A673 (cell line): ENCODE data around the gene WNT8B. TPM values are rescaled to one million over a fixed set of nuclear protein-coding genes. Genes with fewer than 3 reads are reported as not detected.

ENCODE experiments used
- BruUV-seq: library from RNA; stranded (reverse); fragments of 400-500 nt; replicated peaks from 2 replicates; lab custom pipeline; 2021; lab: Mats Ljungman, UMichigan
- CTCF ChIA-PET: fragments of 300-600 bp; sonication (Branson Sonifier 250); formaldehyde crosslinking; loops from one replicate; lab custom pipeline; 2022; ENCODE audit warnings: antibody characterized with exemption; lab: Charles Lee
- POLR2A ChIA-PET: fragments of 300-600 bp; sonication (Branson Sonifier 250); formaldehyde crosslinking; loops from one replicate; lab custom pipeline; 2022; ENCODE audit warnings: antibody characterized with exemption; ENCODE audit not compliant: low non-redundant PET; lab: Charles Lee
- DNase-seq: peaks from one replicate; pipeline ENCODE4 v3.0.0-alpha.2; 2015; ENCODE audit warnings: low spot score
- H3K27ac ChIP-seq: fragments of 200-600 bp; sonication (generic); 2 replicates; pipeline ENCODE4 v1.5.1; 2016; ENCODE audit warnings: mixed run types, low read depth, mild to moderate bottlenecking, mixed read lengths, antibody characterized with exemption, low read length; ENCODE audit not compliant: poor library complexity, severe bottlenecking
- H3K27me3 ChIP-seq: fragments of 200-600 bp; sonication (generic); replicated peaks from 2 replicates; pipeline ENCODE4 v1.6.1; 2017; ENCODE audit warnings: mixed run types, low read depth, mild to moderate bottlenecking, mixed read lengths, antibody characterized with exemption, low read length; ENCODE audit not compliant: insufficient read depth, poor library complexity
- H3K36me3 ChIP-seq: fragments of 200-600 bp; sonication (generic); 2 replicates; pipeline ENCODE4 v1.6.1; 2016; ENCODE audit warnings: mixed run types, mild to moderate bottlenecking, mixed read lengths, antibody characterized with exemption, low read length; ENCODE audit not compliant: insufficient read depth, poor library complexity, severe bottlenecking
- H3K4me1 ChIP-seq: fragments of 200-600 bp; sonication (generic); 2 replicates; pipeline ENCODE4 v1.6.1; 2017; ENCODE audit warnings: mixed run types, mild to moderate bottlenecking, mixed read lengths, antibody characterized with exemption, low read length; ENCODE audit not compliant: insufficient read depth, poor library complexity, severe bottlenecking
- H3K4me3 ChIP-seq: fragments of 200-600 bp; sonication (generic); 2 replicates; pipeline ENCODE4 v1.5.1; 2016; ENCODE audit warnings: low read depth, mixed run types, mild to moderate bottlenecking, mixed read lengths, low read length; ENCODE audit not compliant: poor library complexity, severe bottlenecking
- H3K9me3 ChIP-seq: fragments of 200-600 bp; sonication (generic); 2 replicates; pipeline ENCODE4 v1.6.1; 2016; ENCODE audit warnings: mixed run types, low read depth, mild to moderate bottlenecking, mixed read lengths, antibody characterized with exemption, low read length; ENCODE audit not compliant: poor library complexity, severe bottlenecking
- EZH2 ChIP-seq: fragments of 200-600 bp; sonication (generic); IDR thresholded peaks from 2 replicates; pipeline ENCODE4 v1.6.1; 2017; ENCODE audit warnings: borderline replicate concordance, low read depth, mild to moderate bottlenecking, mixed read lengths, antibody characterized with exemption, low read length; ENCODE audit not compliant: poor library complexity, severe bottlenecking
- intact Hi-C: fragments of 100-400 bp; cut with micrococcal nuclease; formaldehyde crosslinking; loops from one replicate; pipeline ENCODE4 v1.10.0; 2022; ENCODE audit not compliant: unreplicated experiment
- total RNA-seq: library from RNA; stranded (reverse); gene quantifications from 2 replicates; pipeline ENCODE4 v1.2.3, GENCODE V29; 2021
- TF ChIP-seq, protein P1 (sequence below): fragments of 300-800, 200-600 bp; sonication (generic); conservative IDR thresholded peaks from 2 replicates; pipeline ENCODE4 v1.5.1; 2017; ENCODE audit warnings: low read depth, mild to moderate bottlenecking, antibody characterized with exemption, low read length, moderate library complexity, mixed read lengths

The WNT8B gene
- total RNA-seq, 1 experiment from 2014 or later, result not detected

GRCh38 chr10:100487529-100487928 is 24.7 kb downstream of the WNT8B start:
- BruUV-seq, result no TSS peak
- DNase-seq, result no peak
- H3K4me1 ChIP-seq, result no peaks in the 10 kb centered on the region
- no peaks in the 10 kb centered on the region for H3K9me3 ChIP-seq
- H3K27me3 ChIP-seq, result peaks cover 10% of the 10 kb centered on the region
- H3K4me3 ChIP-seq, result no peak overlapping the region
- H3K36me3 ChIP-seq, result no peaks in the 10 kb centered on the region
- ChIA-PET POLR2A (no interaction called here), CTCF (no interaction called here)
- H3K27ac ChIP-seq, result no peak overlapping the region
- intact Hi-C loops, result no loop called here
- TF ChIP-seq, protein P1, sequence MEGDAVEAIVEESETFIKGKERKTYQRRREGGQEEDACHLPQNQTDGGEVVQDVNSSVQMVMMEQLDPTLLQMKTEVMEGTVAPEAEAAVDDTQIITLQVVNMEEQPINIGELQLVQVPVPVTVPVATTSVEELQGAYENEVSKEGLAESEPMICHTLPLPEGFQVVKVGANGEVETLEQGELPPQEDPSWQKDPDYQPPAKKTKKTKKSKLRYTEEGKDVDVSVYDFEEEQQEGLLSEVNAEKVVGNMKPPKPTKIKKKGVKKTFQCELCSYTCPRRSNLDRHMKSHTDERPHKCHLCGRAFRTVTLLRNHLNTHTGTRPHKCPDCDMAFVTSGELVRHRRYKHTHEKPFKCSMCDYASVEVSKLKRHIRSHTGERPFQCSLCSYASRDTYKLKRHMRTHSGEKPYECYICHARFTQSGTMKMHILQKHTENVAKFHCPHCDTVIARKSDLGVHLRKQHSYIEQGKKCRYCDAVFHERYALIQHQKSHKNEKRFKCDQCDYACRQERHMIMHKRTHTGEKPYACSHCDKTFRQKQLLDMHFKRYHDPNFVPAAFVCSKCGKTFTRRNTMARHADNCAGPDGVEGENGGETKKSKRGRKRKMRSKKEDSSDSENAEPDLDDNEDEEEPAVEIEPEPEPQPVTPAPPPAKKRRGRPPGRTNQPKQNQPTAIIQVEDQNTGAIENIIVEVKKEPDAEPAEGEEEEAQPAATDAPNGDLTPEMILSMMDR, result no peak

DNA sequence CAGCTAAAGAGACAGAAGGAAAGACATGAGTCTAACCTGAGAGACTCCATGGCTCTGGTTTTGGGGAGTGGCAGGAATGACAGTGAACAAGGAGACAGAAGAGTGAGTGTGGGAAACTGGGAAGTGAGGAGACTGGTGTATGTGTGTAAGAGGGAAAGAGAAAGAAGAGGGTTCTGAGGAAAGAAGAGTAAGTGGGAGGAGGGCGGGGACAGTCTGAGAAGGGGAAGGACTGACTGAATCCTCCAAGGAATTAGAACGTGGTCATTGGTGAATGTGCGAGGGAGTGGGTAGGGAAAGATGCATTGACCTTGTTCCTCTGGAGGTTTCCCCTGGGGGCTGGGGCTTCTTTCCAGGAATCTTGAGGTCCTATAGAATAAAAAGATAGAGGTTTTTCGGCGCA is 26.6 kb downstream of the WNT8B start:
- ChIA-PET CTCF (interaction anchor here (1.4 kb wide), 1 partner anchor 29 kb away, joined by 3 read pairs; no protein-coding TSS in a partner anchor), POLR2A (no interaction called here)
- no peak for DNase-seq
- H3K9me3 ChIP-seq, result no peaks in the 10 kb centered on the region
- intact Hi-C loops, result no loop called here
- no peaks in the 10 kb centered on the region for H3K4me1 ChIP-seq
- no TSS peak for BruUV-seq
- no peak overlapping the region for H3K27ac ChIP-seq
- no peak for TF ChIP-seq EZH2
- TF ChIP-seq, protein P1, result no peak
- H3K27me3 ChIP-seq, result no peaks in the 10 kb centered on the region
- no peaks in the 10 kb centered on the region for H3K36me3 ChIP-seq
- no peak overlapping the region for H3K4me3 ChIP-seq

DNA sequence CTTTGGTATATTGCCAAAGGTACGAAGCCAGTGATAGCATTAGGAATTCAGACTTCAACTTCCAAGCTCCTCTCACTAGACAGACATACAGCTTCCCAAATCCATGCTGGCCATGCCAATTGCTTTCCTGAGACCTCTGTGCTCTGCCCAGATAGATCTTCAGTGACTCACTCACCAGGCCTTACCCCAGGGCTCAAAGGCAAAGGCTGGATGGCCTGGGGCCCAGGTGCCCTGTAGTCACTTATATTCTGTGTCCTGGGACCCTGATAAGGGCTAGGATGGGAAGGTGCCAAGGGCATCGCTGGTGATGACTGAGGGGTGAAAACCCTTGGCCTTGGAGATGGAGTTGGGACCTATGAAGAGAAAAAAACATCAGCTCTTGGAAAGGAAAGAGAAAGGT is 27.7 kb downstream of the WNT8B start:
- ChIA-PET CTCF (no interaction called here), POLR2A (no interaction called here)

More for the DNA sequence above, 27.7 kb downstream of the WNT8B start:
- BruUV-seq, result no TSS peak
- H3K9me3 ChIP-seq, result no peaks in the 10 kb centered on the region
- no peak overlapping the region for H3K4me3 ChIP-seq
- H3K4me1 ChIP-seq, result no peaks in the 10 kb centered on the region
- no peaks in the 10 kb centered on the region for H3K27me3 ChIP-seq
- intact Hi-C loops, result no loop called here
- TF ChIP-seq, protein P1, result no peak
- no peak for TF ChIP-seq EZH2
- no peak for DNase-seq
- no peaks in the 10 kb centered on the region for H3K36me3 ChIP-seq
- no peak overlapping the region for H3K27ac ChIP-seq
